ENCODE measurements around the gene CACNA1C. TPM values are rescaled to one million over a fixed set of nuclear protein-coding genes. Genes with fewer than 3 reads are reported as not detected.

The CACNA1C gene
- total RNA-seq, 2 donors from 2014 or later: 0.05 to 0.31 TPM

DNA sequence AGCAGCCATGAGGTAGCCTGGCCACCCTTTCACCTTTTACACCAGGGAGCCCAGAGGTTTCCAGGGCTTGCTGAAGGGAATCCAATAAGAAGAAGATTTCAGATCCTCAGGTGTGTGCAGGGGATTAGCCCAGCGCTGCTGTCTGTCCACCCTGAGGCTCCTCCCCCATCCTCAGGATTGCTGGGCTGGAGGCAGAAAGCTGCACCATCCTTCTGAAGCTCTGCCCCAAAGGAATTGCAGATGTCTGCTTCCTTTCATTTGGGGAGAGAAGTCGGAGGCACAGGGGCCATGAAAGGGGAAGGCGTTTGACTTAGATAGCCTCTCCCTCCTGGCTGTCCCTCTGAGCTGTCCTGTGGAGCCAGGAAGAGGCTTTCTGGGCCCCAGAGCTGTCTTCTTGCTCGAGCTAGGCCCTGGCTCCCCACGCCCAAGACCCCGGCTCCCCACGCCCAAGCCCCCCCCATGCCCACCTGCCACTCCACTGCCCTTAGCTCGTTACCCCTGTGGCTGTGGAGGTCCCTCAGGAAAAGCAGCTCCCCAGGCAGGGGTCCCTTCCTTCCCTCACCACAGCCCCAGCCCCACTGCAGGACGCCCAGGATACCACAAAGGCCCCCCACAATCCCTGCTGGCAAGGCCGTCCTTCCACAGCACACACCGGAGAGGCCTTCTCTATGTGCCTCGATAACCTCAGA is 359.0 kb downstream of the CACNA1C start:
- H3K36me3 Mint-ChIP-seq: no peaks in the 10 kb centered on the region
- no peaks in the 10 kb centered on the region for H3K9me3 Mint-ChIP-seq
- H3K27ac Mint-ChIP-seq: no peak overlapping the region
- ATAC-seq (no peak), DNase-seq (ENCODE audit: low spot score in 2 of 2) (no peak)

DNA sequence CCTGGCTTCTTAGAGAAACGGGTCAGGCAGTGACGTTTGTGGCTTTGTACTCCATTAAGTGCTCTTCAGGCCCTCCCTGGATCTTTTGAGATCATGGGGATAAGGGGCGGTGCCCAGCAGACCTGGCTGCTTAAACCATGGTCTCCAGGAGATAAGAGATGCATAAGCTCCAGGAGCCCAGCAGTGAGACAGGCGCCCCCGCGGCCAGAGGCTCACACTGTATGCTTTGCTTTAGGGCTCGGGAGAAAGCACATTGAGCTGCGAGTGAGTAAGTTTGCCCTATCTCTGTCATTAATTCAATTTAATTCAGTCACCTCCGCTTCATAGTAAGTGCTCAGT is 359.5 kb downstream of the CACNA1C start:
- DNase-seq (ENCODE audit: low spot score in 2 of 2) (no peak), ATAC-seq (no peak)
- no peak overlapping the region for H3K27ac Mint-ChIP-seq
- H3K9me3 Mint-ChIP-seq: no peaks in the 10 kb centered on the region
- H3K36me3 Mint-ChIP-seq: no peaks in the 10 kb centered on the region

DNA sequence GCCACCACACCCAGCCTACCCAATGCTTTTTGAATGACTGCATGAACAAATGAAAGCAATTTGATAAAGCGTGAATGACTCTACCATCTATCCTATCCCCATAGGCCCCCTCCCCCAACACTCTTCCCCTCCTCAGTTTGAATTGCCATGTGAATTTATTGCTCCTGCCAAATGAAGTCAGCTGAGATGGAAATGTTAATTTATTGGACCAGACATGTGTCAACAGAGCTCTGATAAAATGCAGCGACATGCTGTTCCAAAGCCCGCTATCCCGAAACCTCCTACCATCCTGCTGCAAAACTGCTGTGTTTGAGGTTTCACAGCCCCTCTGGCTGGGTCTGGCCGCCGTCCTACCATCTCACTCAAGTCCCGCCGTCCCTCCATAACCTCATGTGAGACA is 360.5 kb downstream of the CACNA1C start:
- H3K36me3 Mint-ChIP-seq: no peaks in the 10 kb centered on the region
- DNase-seq (ENCODE audit: low spot score in 2 of 2): no peak
- no peak for ATAC-seq
- no peaks in the 10 kb centered on the region for H3K9me3 Mint-ChIP-seq
- no peak overlapping the region for H3K27ac Mint-ChIP-seq

DNA sequence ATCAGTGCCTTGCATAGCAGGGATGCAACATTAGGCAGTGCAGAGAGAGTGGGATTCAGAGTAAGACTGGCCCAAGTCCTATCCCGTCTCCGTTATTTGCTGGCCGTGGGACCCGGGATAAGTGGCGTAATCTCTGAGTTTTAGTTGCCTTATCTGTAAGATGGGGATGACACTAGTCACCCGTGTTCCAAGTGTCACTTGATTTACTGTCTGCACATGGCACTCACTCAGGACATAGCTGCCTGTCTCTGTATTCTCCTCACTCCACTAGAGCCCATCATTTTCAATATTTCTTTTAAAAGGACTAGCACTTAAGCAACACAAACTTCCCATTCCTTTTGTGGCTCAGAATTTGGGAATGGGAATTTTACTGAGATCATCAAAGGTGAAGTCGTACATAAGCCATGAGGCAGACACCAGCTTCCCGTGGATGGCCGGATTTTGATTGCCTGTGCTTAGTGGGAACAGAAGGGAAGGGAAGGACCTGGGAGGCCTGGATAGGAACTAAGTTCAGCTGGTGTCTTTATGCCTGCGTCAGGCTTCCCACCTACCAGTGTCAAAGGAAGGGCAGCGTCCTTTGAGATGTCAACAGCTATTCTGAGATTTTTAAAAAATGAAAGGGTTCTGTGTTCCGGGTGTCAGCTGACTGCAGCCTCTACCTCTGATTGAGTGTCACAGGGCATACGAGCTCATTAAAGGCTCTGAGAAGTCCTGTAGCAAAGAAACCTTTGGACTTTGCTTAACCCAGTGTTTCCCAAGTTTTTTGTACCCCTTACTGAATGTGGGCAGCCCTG is 361.4 kb downstream of the CACNA1C start:
- Mint-ChIP-seq H3K27ac (no peak overlapping the region), H3K9me3 (no peaks in the 10 kb centered on the region), H3K36me3 (no peaks in the 10 kb centered on the region)
- ATAC-seq (no peak), DNase-seq (ENCODE audit: low spot score in 2 of 2) (no peak)

DNA sequence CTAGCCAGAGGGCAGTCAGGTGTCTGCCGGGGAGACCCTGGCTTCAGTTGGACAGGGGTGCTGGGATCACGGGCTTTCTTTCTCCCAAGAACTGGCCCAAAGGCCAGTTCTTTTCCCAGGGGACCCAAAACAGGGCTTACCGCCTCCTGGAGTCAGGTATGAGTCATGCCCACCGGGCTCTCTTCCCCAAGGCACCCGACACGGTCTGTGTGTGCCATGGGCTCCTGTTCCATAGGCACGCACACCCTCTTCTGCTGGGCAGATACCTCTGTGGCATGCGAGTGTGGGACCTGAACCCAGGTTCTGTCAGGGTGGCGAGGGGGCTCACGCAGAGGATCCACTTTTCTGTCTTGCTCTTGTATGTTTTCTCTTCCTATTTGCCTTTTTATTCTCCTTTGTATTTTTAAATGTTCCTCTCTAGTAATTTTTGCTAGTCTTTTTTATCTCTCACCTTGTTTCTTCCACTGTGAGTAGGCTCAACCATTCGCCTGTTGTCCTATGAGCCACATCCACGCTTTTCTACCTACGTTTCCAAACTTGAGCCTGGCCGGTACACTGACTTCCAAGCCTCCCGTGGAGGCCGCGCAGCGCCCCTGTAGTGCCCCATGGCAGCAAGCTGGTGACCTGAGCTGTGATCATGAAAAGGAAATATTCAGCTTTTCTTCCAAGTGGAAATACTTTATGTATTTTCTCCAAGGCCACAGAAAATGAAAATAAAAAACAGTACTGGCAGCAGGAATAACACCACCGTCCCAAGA is 362.2 kb downstream of the CACNA1C start:
- no peak overlapping the region for H3K27ac Mint-ChIP-seq

DNA sequence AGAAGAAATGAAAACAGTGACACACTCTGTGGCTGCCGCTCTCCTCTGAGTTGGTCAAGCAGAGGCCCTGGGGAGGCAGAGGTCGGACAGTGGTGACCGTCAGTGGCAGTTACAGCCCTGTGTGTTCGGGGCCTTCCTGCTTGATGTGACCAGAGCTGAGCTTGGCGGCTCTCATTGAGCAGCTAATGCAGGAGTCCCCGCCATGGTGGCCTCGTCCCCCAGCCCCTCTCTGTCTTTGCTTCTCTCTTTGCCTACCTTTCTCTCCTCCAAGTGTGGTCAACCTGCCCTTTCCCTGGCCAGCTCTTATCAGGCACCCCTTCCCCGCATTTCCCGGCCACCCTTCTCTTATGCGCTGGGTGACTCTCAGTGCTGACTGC is 362.8 kb downstream of the CACNA1C start:
- Mint-ChIP-seq H3K9me3 (no peaks in the 10 kb centered on the region), H3K36me3 (no peaks in the 10 kb centered on the region), H3K27ac (no peak overlapping the region)
- ATAC-seq (no peak), DNase-seq (ENCODE audit: low spot score in 2 of 2) (no peak)

More for the DNA sequence above, 362.2 kb downstream of the CACNA1C start:
- no peak for ATAC-seq
- H3K36me3 Mint-ChIP-seq: no peaks in the 10 kb centered on the region
- H3K9me3 Mint-ChIP-seq: no peaks in the 10 kb centered on the region
- DNase-seq (ENCODE audit: low spot score in 2 of 2): no peak

DNA sequence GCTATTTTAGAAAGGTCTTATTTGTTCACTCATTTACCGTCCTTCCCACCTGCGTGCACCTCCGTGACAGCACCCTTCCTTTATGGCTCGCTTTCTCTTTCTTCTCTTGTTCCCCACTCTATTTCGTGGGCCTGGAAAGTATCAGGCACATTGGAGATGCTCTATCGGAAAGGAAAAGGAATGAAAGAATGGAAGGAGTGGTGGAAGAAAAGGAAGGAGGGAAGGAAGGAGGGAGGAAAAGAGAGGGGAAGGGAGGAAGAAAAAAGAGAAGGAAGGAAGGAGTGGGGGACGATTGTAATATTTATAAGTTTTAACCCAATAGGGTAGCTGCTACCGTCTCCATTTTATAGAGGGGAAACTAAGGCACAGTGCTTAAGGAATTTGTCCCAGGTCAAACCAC is 363.4 kb downstream of the CACNA1C start:
- Mint-ChIP-seq H3K27ac (no peak overlapping the region), H3K9me3 (no peaks in the 10 kb centered on the region), H3K36me3 (no peaks in the 10 kb centered on the region)
- ATAC-seq (no peak), DNase-seq (ENCODE audit: low spot score in 2 of 2) (no peak)

DNA sequence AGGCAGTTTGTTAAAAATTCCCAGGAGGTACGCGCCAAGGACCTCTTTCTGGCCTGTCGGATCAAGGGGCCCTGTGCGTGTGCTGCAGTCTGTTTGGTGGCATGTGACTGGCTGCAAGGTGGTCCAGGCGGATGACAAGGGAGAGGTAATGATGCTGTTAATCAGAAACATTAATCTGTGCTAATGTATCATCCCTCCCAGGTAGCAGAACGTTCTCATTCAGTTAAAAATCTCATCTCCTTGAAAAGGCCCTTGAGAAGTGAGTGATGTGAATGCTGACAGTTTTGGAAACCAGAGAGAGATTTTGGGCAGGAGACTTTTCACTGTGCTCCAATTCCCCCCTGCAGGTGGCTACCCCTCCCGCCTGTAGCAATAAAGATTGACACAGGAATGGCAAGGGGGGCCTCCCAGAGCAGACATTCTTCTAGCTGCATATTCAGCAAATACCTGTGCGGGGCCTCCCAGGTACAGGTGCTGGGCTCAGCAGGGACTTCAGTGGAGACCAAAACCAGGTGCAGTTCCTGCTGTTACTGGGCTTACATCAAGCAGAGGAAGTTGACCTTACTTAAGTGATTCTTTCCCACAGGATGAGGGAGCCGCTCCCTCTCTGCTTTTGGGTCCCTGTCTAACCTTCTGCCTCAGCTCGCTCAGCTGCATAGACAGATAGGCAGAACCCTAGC is 364.8 kb downstream of the CACNA1C start:
- Mint-ChIP-seq H3K9me3 (no peaks in the 10 kb centered on the region), H3K36me3 (no peaks in the 10 kb centered on the region), H3K27ac (no peak overlapping the region)
- ATAC-seq (no peak), DNase-seq (ENCODE audit: low spot score in 2 of 2) (no peak)

DNA sequence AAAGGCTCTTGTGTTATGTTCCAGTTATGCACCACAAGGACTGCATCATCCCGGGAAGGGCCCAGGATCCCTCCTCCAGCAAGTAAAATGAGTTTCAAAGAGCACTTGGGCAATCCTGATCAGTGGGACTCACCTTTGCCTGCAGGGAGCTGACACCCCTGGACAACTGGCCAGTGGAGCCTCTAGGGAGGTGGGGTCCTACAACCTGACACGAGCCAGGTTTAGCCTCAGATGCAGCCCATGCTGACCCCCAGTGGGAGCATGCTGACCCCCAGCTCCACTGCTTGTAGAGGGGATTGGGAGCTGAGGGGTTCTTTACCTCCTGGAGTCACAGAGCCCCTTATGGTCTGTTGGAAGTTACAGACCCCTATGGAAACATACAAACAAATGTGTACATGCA is 365.8 kb downstream of the CACNA1C start:
- Mint-ChIP-seq H3K9me3 (no peaks in the 10 kb centered on the region), H3K36me3 (no peaks in the 10 kb centered on the region), H3K27ac (no peak overlapping the region)
- ATAC-seq (no peak), DNase-seq (ENCODE audit: low spot score in 2 of 2) (no peak)

DNA sequence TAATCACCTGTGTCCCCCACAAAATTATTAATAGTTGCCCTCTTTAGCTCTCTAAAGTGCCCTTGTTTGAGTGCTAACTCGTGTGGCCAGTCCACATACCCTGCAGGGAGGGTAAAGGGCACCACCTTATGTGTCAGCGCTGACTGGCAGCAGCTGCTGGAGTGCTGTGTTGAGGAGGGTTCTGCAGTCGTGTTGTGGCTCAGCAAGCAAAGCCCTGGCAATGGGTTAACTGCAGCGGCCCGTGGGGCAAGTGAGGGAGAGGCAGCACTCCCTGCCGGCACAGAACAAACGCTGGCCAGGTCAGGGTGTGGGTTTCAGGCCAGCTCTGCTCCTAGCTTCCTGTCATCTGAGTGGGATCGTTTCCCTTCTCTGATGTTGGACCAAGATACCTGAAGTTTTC is 369.8 kb downstream of the CACNA1C start:
- ATAC-seq: no peak

DNA sequence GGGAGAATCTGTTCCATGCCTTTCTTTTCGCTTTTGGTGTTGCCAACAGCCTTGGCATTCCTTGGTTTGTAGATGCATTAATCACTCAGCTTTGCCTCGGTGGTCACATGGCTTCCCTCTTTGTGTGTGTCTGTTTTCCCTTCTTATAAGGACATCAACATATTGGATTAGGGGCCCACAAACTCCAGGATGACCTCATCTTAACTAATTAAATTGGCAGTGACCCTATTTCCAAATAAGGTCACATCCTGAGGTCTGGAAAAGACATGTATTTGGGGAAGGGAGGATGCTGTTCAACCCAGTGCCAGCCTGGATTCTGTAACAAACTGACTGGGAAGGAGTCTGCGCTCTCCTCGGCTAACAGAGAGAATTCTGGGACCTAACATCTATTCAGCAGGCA is 376.2 kb downstream of the CACNA1C start:
- DNase-seq (ENCODE audit: low spot score in 2 of 2) (no peak), ATAC-seq (no peak)
- Mint-ChIP-seq H3K9me3 (peaks cover 6 to 8% of the 10 kb centered on the region in 2 donors), H3K27ac (no peak overlapping the region), H3K36me3 (no peaks in the 10 kb centered on the region)

More for the DNA sequence above, 369.8 kb downstream of the CACNA1C start:
- no peak for DNase-seq (ENCODE audit: low spot score in 2 of 2)
- Mint-ChIP-seq H3K27ac (no peak overlapping the region), H3K36me3 (no peaks in the 10 kb centered on the region), H3K9me3 (peaks cover 6 to 8% of the 10 kb centered on the region in 2 donors)

DNA sequence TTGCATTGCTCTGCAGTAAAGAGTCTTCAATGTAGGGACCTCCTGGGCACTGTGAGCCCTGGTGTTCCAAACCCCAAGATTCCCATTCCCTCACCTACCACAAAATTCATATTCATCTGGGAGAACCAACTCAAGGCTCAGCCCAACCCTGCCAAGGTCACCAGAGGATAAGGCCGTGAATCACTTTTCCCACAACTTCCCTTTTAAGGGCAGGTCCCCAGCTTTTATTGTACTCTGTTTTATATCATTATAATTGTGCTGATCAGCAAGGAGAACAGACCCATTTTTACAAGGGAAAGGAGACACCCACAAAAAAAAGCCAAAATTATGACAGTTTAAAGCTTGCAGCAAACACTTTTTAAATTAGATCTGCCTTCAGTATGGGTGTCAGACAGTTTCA is 379.0 kb downstream of the CACNA1C start:
- no peak for ATAC-seq
- no peak for DNase-seq (ENCODE audit: low spot score in 2 of 2)

DNA sequence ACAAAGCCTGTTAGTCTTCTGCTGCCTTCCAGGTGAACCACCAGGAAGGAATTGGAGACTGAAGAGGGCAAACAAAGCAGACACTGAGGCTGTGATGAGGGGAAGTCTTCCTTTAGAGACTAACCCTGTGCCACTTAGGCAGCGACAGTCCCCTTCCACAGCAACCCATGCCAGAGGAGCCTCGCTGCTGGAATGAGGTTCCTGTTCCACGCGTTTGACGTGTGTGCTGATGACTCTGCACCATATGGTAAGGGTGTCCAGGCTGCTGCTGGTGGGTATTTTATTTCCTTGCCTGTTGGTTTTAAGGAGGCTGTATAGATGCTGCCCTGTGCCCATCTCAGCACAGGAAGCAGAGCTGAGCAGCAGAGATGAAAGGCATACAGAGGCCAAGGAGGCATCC is 380.1 kb downstream of the CACNA1C start:
- Mint-ChIP-seq H3K27ac (no peak overlapping the region), H3K36me3 (no peaks in the 10 kb centered on the region), H3K9me3 (peaks cover 0 to 5% of the 10 kb centered on the region in 2 donors)
- no peak for DNase-seq (ENCODE audit: low spot score in 2 of 2)
- no peak for ATAC-seq

More for the DNA sequence above, 379.0 kb downstream of the CACNA1C start:
- no peaks in the 10 kb centered on the region for H3K36me3 Mint-ChIP-seq
- peak overlapping the region in 1 of 2 donors; percentile 24 for H3K27ac Mint-ChIP-seq
- no peaks in the 10 kb centered on the region for H3K9me3 Mint-ChIP-seq

DNA sequence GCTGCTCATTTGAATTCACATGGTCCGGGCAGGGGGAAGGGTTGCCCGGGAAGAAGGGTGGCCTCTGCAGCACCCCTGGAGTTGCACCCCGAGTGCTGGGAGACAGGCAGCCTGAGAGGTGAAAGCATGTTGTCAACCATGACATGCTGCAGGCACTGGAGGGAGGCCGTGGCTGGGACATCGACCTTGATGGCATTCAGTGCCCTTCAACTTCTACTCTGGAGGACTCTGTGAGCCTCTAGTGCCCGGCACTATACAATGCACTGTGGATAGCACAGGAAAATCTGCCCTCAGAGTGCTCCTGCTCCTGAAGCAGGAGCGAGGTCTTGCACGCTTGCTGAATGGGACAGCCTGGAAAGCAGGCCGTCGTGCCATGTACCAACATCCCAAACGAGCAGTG is 382.7 kb downstream of the CACNA1C start:
- ATAC-seq (no peak), DNase-seq (ENCODE audit: low spot score in 2 of 2) (no peak)
- no peak overlapping the region for H3K27ac Mint-ChIP-seq
- peaks cover 0 to 7% of the 10 kb centered on the region in 2 donors for H3K9me3 Mint-ChIP-seq
- no peaks in the 10 kb centered on the region for H3K36me3 Mint-ChIP-seq

DNA sequence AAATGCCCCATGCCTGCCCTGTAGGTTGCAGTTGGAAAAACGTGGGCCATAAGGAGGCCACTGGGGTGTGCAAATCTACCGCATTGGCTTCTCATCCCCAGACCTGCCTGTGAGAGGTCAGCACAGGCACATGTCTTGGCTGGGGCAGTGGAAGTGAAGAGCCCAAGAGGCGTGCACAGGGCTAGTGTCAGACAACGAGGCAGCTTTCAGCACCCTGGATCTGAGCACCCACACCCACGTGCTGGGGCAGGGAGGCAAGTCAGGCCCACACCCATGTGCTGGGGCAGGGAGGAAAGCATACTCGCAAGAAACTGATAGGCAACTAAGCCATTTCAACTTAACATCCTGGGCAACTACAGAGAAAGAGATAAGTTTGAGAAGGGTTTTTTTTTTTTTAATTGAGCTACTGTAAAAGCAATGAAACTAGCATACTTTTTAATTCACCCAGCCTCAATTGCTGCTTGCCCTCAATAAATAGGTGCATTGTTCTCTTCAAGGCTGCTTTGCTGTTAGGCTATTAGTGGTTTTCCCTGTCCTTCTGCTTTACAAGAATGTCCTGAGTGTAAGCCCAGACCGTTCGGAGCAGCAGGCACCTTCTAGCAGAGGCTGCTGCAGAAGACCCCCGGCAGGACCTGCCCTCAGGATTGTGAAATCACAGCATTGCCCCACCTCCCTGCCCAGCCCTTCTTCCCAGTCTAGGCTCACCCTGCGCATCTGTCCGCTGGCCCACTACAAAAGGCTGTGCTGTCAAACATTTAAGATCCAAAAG is 386.7 kb downstream of the CACNA1C start:
- DNase-seq (ENCODE audit: low spot score in 2 of 2): no peak
- no peak overlapping the region for H3K27ac Mint-ChIP-seq
- ATAC-seq: no peak
- H3K9me3 Mint-ChIP-seq: peaks cover 6 to 7% of the 10 kb centered on the region in 2 donors
- no peaks in the 10 kb centered on the region for H3K36me3 Mint-ChIP-seq

DNA sequence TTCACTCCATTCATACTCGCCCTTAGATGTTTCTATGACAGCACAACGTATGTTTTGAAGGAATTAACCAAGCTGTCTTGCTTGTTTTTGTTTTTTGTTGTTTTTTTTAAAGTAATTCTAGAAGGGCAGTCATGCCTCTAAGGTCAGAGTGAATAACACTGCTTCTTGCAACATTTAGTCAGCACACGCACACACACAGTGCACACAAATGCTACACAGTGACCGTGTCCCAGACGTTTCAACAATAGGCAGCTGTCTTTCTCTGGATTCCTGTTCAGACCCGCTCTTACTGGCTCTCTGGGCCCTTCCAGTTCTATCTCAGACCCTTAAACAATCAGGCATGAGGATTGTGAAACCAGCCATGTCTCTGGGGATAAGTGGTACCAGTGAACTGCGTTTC is 391.0 kb downstream of the CACNA1C start:
- no peak overlapping the region for H3K27ac Mint-ChIP-seq
- H3K9me3 Mint-ChIP-seq: peaks cover 0 to 6% of the 10 kb centered on the region in 2 donors
- ATAC-seq: no peak
- H3K36me3 Mint-ChIP-seq: no peaks in the 10 kb centered on the region
- DNase-seq (ENCODE audit: low spot score in 2 of 2): no peak

Measured in activated naive CD4-positive, alpha-beta T cell treated with anti-CD3 and anti-CD28 coated beads, Interleukin-2, amount 50 U/mL, for 72 hours (primary cell).